ENCODE measurements around the gene VWDE.

DNA sequence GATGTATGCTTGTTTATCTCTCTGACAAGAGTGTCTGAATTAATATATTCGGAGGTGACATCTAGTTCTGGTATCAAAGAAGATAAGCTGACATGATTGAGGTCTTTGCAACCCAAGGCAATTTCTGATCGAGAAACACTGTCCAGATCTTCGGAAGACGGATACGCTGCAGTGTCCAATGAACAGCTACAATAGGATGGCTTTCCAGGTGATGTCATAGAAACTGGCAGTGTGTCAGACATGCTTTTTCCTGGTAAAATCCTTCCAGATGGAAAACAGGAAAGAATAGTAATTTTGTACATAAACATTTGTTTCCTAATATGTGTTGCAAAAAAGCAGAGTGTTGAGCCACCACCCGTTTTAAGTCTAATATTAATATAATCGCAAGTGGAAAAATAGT is 33.4 kb downstream of the VWDE start:
- TF ChIP-seq ARNT (IDR thresholded peaks at IDR 0.05) (no peak), SUZ12 (IDR thresholded peaks at IDR 0.05) (no peak), ELF4 (IDR thresholded peaks at IDR 0.05) (no peak), FOXA1 (IDR thresholded peaks at IDR 0.05) (no peak)

All from HEK293T (cell line).